Stimulated activated CD8-positive, alpha-beta memory T cell treated with anti-CD3 and anti-CD28 coated beads, Interleukin-15, amount 100 ng/mL, for 48 hours (primary cell): Measurements from ENCODE around the gene SLC32A1.

Experiments used
- DNase-seq, 2 donors: peaks; one replicate each; pipeline ENCODE4 v3.0.0-alpha.2; 2020; ENCODE audit warnings: low read depth in 2 of 2

SLC32A1 gene

DNA sequence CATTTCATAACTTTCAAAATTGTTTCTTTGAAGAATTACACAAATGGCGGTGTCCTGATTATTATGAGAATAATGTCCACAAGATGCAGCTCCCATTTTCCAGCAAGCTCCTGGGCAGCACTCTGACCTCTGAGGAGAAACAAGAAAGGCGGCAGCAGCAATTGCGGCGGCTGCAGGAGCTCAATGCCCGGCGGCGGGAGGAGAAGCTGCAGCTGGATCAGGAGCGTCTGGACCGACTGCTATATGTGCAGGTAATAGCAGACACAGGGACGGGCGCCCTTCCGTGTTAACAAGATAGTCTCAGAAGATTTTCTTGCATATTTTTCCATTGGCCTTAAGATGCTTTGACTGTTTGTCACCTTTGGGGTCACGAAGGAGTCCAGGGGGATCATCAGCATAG is 30.6 kb downstream of the SLC32A1 start:
- no peak for DNase-seq

DNA sequence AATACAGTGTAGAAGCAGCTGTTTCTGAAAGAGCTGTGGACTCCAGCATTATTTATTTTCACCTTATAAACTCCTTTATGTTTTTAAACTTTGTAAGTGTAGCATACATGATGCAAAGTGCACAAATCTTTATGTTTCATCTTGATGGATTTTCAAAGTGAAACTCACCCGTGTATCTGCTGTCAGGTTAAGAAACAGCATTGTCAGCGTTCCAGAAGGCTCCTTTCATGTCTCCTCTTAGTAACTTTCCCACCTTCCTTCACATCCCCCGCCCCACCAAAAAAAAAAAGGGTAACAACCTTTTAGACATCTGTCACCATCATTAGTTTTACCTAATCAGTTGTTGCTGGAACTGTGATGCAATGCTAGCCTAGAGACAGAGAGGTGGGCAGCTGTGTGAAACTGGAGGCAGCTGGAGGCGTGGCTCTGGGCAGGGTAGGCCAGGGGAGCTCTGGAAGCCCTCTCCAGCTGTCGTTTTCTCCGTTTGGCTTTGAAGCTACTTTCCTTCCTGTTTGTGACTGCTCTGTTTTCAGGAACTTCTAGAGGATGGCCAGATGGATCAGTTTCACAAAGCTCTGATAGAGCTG is 31.1 kb downstream of the SLC32A1 start:
- no peak for DNase-seq

DNA sequence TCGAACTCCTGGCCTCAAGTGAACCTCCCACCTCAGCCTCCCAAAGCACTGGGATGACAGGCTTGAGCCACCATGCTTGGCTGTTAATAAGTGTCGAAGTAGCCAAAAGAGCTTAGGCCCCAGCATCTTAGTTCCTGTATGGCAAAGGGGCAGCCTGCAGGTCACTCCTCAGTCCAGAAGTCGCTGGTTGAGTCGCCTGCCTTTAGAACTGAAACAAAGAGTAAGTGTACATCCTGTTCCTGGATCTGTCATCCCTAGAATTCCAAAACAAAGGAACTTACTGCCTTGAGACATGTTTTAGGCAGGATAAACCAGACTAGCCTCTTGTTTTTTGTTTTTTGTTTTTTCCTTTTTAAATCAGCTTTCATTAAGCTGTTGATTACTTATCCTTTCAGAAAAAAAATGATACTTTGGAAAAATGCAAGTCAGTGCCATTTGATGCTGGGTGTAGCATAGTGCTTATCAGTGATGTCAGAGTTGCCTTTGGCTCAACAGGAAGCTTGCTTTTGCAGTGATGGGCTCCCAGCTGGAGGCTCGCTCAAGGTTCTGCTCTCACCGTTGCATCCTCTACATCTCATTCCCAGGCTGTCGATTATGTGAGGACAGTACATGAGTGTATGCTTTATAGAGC is 33.0 kb downstream of the SLC32A1 start:
- no peak for DNase-seq

DNA sequence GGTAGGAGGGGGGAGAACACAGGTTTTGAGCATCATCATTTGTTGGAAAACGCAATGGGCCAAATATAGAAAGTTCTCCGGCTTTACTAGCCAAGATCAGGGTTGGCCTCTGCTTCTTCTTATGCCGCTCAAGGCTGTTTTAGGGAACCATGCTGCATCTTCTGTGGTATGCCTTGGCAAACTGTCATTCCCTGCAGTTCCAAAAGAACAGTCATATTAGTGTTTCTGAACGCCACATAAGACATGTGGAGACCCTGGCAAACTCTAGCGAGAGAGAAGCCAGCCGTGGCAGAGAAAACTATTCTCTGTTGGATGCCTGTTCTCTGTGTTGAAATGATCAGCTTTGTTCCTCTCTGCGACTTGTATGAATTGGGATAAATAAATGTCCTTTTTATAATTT is 34.8 kb downstream of the SLC32A1 start:
- no peak for DNase-seq

DNA sequence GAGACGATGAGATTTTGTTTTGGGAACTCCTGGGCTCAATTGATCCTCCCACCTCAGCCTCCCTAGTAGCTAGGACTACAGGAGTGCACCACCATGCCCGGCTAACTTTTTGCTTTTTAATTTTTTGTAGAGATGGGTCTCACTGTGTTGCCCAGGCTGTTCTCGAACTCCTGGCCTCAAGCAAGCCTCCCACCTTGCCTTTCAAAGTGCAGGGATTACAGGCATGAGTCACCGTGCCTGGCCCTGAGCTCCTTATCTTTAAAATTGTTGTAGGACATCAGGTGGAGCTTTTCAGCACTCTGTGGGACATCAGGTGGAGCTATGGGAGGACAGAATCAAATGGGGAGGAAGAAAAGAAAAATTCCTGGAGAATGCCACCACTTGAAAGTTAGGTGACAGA is 36.7 kb downstream of the SLC32A1 start:
- DNase-seq, result no peak

DNA sequence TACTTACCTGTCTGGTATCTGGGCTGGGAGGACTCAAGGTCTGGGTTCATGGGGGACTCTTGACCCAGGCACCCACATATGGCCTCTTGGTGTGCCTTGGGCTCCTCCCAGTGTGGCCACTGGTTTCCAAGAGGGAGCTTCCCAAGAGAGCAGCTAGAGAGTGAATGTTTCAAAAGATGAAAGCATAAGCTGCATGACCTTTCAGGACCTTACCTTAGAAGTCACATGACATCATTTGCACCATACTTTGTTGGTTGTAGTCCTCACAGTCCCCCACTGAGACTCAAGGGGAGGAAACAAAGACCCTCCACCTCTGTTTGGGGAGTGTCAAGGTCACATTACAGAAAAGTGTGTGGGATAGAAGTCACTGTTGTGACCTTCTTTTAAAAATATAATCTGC is 37.9 kb downstream of the SLC32A1 start:
- no peak for DNase-seq

DNA sequence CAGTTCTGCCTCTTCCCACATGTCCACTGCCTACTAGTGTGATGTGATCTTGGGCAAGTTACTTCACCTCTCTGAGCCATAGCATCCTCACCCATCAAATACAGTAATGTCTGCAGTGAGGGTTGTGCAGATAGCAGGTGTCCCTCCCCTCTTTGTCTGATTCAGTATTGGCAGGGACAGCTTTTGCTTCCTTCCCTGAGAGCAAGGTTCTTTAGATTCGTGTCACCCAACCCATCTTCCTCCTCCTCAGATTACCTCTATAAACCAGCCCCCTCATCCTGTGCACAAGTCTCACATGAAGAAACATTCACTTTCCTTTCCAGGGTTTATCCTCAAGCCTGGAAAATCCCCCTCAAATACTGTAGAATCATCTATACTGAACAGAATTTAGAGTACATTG is 39.3 kb downstream of the SLC32A1 start:
- no peak for DNase-seq

DNA sequence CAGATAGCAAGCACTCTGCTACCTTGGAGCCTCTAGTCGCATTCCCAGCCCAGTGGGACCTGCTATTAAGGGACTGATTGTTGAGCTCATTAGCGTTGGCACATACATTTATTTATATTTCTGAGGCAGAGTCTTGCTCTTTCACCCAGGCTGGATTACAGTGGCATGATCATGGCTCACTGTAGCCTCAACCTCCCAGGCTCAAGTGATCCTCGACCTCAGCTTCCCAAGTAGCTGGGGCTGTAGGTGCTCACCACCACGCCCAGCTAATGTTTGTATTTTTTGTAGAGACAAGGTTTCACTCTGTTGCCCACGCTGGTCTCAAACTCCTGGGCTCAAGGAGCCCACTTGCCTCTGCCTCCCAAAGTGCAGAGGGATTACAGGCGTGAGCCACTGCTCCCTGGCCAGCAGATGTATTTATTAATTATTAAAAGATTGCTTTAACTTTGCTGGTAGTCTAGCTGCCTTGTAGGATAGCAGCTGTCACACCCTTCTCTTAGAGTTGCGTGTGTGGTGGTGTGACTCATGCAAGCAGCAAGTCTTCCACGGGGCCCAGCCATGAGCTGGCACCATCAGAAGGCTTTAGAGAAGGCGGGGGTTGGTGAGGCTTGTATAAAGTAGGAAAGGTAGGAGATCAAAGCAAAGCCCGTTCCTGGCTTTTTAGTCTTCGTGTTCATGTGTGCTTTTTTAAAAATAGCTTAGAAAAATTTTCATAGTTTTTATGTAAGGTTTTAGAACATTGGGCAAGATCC is 40.5 kb downstream of the SLC32A1 start:
- peak; percentile 32 to 42 for DNase-seq

DNA sequence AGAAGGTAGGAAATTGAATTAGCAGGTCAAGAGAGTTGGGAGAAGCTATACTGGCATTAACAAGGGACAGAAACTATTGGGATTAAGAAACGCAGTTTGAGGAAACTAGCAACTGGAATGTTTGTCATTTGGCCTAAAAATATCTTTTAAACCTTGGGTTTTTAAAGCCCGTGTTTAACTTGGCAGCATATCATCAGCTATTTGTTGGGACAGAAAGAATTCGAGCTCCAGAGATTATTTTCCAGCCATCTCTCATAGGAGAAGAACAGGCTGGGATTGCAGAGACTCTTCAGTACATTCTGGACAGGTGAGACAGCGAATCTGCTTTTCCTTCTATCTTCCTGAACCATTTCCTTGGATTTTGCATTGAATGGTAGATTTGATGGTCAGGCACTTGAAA is 41.8 kb downstream of the SLC32A1 start:
- DNase-seq, result no peak

DNA sequence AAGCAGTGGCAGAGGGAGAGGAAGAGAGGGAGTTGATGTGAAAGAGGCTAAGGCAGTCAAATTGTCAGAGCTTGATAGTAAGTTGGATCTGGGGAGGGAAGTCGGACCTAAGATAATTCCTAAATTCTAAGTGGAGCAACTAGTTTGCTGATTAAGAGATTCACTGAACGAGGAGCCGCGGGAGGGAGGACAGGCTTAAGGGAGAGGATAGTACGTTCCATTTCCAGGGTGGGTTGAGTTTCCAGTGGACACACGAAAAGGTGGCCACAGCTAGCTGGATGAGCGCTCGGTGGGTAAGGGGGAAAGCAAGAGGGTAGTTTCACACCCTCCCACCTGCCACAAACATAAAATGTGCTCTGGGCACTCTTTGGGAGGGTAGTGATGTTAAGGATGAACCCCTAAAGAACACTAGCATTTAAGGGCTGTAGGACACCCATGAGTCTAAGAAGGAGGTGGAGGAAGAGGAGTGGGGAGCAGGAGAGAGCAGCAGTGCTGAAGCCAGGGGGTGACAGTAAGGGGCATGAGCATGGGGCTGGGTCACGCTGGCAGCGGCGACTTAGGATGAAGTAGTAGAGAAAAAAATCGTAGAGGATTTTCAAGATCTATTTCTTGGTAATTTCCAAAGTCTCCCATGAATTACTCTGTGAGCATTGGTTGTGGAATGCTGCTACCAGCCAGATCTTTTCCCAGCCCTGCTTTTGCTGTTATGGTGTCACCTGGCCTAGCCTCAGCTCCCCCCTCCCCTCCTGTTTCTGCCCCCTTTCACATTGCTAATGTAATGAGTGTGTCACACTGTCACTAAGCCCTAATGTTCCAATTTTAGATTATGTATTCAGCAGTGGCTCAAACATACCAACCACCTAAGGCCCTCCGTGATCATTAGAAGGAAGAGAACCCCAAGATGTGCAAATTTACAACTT is 45.4 kb downstream of the SLC32A1 start:
- no peak for DNase-seq

DNA sequence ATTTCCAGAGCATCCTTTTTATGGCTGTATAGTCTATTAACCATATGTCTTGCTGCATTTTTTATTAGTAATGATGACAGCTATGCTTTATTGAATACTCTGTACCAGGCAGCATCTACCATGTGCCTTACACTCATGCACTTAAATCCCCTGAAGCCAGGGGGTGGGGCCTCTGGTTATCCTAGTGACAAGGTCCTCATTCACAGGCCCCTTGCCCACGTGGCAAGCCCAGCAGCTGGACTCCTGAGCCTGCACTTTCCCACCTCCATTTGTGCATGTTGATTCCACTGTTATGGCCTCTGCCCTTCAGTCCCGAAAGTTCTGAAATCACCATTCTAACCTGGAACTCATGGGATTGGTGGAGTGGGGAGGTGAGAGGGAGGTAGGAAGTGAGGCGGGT is 46.3 kb downstream of the SLC32A1 start:
- no peak for DNase-seq

DNA sequence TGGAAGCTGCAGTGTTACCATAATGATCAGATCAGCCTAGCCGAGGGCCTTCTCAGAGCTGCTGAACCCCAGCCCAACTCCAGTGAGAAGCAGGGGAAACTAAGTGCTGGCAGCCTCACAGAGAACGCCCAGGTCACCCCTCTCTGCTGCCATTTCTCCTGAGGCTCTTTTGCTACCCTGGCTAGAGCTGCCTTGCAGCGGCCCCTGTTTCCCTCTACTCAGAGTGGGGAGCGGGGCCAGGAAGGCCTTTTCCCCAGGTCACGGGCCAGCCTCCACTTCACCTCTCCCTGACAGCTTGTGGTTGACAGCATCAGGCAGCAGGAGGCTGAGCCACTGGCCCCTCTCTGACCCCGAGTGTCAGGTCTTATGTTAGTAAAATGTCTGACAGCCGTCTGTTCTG is 46.7 kb downstream of the SLC32A1 start:
- no peak for DNase-seq

DNA sequence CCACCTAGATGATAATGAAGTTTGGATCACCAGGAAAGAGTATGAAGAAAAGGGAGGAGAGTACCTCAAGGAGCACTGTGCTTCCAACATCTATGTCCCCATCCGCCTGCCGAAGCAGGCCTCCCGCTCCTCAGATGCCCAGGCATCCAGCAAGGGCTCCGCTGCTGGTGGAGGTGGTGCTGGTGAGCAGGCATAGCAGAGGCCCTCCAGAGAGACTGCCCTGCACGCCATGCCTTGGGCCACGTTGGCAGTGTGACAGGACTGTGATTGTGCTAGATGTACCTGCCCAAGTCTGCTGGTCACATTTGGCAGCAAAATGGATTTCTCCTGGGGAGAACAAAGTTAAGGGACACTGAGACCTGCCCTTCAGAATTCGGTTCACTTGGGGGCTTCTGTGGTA is 47.3 kb downstream of the SLC32A1 start:
- DNase-seq, result no peak

DNA sequence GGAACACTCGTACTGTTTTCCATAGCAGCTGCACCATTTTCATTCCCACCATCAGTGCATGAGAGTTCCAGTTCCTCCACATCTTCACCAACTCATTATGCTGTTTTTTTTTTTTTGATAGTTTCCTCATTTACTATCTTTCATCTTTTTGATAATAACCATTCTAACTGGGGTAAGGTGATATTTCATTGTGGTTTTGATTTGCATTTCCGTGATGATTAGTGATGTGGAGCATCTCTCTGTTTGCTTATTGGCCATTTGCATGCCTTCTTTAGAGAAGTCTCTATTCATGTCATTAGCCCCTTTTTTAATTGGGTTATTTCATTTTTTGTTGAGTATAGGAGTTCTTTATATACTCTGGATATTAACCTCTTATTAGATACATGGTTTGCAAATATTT is 49.9 kb downstream of the SLC32A1 start:
- DNase-seq, result no peak

DNA sequence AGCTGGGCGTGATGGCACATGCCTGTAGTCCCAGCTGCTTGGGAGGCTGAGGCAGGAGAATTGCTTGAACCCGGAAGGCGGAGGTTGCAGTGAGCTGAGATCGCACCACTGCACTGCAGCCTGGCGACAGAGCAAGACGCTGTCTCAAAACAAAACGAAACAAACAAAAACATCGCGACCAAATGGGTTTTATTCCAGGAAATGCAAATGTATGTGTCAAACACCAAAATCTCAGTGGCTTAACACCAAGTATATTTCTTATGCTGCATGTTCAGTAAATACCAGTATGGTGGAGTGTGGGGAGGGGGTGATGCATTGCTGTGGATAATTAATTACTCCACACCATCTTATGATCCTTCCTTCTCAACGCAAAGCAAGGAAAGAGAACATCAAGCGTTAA is 52.1 kb downstream of the SLC32A1 start:
- no peak for DNase-seq
